ENCODE results near the gene SAMD14. TPM values are rescaled to one million over a fixed set of nuclear protein-coding genes. Genes with fewer than 3 reads are reported as not detected.
A peak's percentile ranks its signal among the peaks of the same experiment; 100 is the strongest.

The SAMD14 gene
- total and polyA plus RNA-seq, 2 donors (not counting 1 experiment from before 2014, with no cell fraction given), result 0.13 to 0.89 TPM

DNA sequence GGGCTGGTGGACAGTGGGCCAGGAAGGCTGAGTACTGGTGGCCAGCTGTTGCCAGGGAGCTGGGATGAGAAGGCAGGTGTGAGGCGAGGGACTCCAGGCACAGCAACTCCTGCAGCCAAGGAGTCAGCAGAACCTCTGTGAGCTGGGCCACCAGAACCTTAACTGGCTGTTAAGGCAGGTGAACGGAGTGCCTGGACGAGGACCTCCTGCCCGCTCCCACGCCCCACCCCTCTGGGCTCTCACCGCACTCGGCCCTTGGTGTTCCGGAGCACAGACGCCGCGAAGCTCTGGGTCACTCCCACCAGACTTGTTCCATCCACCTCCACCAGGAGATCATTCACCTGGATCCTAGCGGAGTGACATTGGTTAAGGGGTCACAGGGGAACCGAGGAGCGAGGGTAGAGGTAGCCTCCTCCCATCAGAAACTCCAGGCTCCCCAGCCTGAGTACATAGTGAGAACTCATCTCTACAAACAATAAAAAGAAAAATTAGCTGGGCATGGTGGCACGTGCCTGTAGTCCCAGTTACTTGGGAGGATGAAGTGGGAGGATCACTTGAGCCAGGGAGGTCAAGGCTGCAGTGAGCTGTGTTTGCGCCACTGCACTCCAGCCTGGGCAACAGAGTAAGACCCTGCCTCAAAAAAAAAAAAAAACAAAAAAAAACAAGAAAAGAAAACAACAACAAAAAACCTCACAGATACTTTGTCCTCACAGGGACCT lies 11.2 kb upstream of the SAMD14 start:
- 91% methylated on average over 7 of the region's 16 CpGs for WGBS (ENCODE audit: insufficient coverage)
- Mint-ChIP-seq H3K27ac (peak overlapping the region; percentile 81), H3K9me3 (ENCODE audit: insufficient read depth) (no peaks in the 10 kb centered on the region), H3K4me3 (peak overlapping the region; percentile 64), H3K27me3 (no peaks in the 10 kb centered on the region), H3K4me1 (peaks cover 71% of the 10 kb centered on the region)
- Histone ChIP-seq H3K27ac (ENCODE audit: low read length in 2 of 2) (peak overlapping the region in 1 of 2 donors; percentile 47), H3K79me2 (ENCODE audit: control insufficient read depth, insufficient read depth, low read length) (peaks cover 68% of the 10 kb centered on the region), H3K4me3 (ENCODE audit: control extremely low read depth in 1 of 5, extremely low read depth in 1 of 5, insufficient read depth in 1 of 5, low read depth in 2 of 5, low read length in 4 of 5) (no peak overlapping the region), H3K9me3 (ENCODE audit: control extremely low read depth in 1 of 3, control insufficient read depth in 2 of 3, insufficient read depth in 1 of 3, low read length in 2 of 3) (no peaks in the 10 kb centered on the region), H3K4me2 (replicated peaks; ENCODE audit: low read depth, low read length, poor library complexity, severe bottlenecking) (peak overlapping the region; percentile 63), H3K27me3 (replicated peaks in 1 of 4; ENCODE audit: control extremely low read depth in 1 of 4, control insufficient read depth in 3 of 4, insufficient read depth in 4 of 4, low read length in 3 of 4) (no peaks in the 10 kb centered on the region), H2AFZ (ENCODE audit: insufficient read depth, low read depth, low read length, poor library complexity, severe bottlenecking) (no peak overlapping the region), H3K36me3 (replicated peaks in 1 of 2; ENCODE audit: control extremely low read depth in 1 of 2, control insufficient read depth in 1 of 2, extremely low read depth in 1 of 2, insufficient read depth in 2 of 2, low read length in 1 of 2) (peaks cover 5 to 97% of the 10 kb centered on the region in 2 experiments), H3K4me1 (ENCODE audit: control insufficient read depth in 2 of 2, insufficient read depth in 2 of 2, low read length in 2 of 2) (peaks cover 61 to 70% of the 10 kb centered on the region in 2 donors), H3K9ac (ENCODE audit: low read length) (no peak overlapping the region), H4K20me1 (ENCODE audit: control insufficient read depth, insufficient read depth, low read length, poor library complexity, severe bottlenecking) (peaks cover 100% of the 10 kb centered on the region)
- DNase-seq (no peak), ATAC-seq (ENCODE audit: low read depth) (no peak)
- TF ChIP-seq, protein P1, sequence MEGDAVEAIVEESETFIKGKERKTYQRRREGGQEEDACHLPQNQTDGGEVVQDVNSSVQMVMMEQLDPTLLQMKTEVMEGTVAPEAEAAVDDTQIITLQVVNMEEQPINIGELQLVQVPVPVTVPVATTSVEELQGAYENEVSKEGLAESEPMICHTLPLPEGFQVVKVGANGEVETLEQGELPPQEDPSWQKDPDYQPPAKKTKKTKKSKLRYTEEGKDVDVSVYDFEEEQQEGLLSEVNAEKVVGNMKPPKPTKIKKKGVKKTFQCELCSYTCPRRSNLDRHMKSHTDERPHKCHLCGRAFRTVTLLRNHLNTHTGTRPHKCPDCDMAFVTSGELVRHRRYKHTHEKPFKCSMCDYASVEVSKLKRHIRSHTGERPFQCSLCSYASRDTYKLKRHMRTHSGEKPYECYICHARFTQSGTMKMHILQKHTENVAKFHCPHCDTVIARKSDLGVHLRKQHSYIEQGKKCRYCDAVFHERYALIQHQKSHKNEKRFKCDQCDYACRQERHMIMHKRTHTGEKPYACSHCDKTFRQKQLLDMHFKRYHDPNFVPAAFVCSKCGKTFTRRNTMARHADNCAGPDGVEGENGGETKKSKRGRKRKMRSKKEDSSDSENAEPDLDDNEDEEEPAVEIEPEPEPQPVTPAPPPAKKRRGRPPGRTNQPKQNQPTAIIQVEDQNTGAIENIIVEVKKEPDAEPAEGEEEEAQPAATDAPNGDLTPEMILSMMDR (IDR thresholded peaks at IDR 0.05), result no peak
- TF ChIP-seq EZH2 (IDR thresholded peaks at IDR 0.05; ENCODE audit: borderline replicate concordance, insufficient read depth, low read depth, low read length, poor library complexity, severe bottlenecking), result no peak
- intact Hi-C loops (cut with micrococcal nuclease), result loop anchor here (2.0 kb wide), 2 partner anchors 28 to 58 kb away; no protein-coding TSS in a partner anchor
- POLR2A ChIA-PET, result interaction anchor here (0.8 to 1.5 kb wide), 3 partner anchors 21 to 26 kb away, joined by 3 to 7 read pairs (median 4); no protein-coding TSS in a partner anchor
- CTCF ChIA-PET, result interaction anchor here (0.7 to 3.8 kb wide), 8 partner anchors 11 to 55 kb away, joined by 3 to 79 read pairs (median 7); partner anchors contain the start of genes PPP1R9B and SAMD14
